NT2/D1 (cell line): ENCODE measurements around the gene ARL6IP5.

ENCODE experiments used
- DNase-seq: peaks from one replicate; pipeline ENCODE4 v3.0.0-alpha.2; 2011; ENCODE audit warnings: low read depth, low spot score
- H3K27me3 ChIP-seq: 2 replicates; pipeline ENCODE4 v1.6.0; 2011; ENCODE audit warnings: mild to moderate bottlenecking; ENCODE audit not compliant: insufficient read length, insufficient read depth
- H3K36me3 ChIP-seq: 2 replicates; pipeline ENCODE4 v1.6.1; 2011; ENCODE audit warnings: mild to moderate bottlenecking, low read length, mixed read lengths; ENCODE audit not compliant: insufficient read depth, insufficient read length
- H3K4me1 ChIP-seq: 2 replicates; pipeline ENCODE4 v1.5.1; 2011; ENCODE audit not compliant: insufficient read depth, insufficient read length
- H3K4me3 ChIP-seq: 2 replicates; pipeline ENCODE4 v1.5.1; 2011; ENCODE audit warnings: low read depth; ENCODE audit not compliant: insufficient read length
- H3K9ac ChIP-seq: 2 replicates; pipeline ENCODE4 v1.6.0; 2011; ENCODE audit warnings: low read depth; ENCODE audit not compliant: insufficient read length
- H3K9me3 ChIP-seq: 2 replicates; pipeline ENCODE4 v1.5.1; 2011; ENCODE audit warnings: mild to moderate bottlenecking, low read length; ENCODE audit not compliant: insufficient read depth
- SUZ12 ChIP-seq: IDR thresholded peaks from 2 replicates; pipeline ENCODE4 v1.6.1; 2011; ENCODE audit not compliant: insufficient read length, insufficient read depth; ENCODE audit errors: extremely low read depth
- YY1 ChIP-seq: IDR thresholded peaks from 2 replicates; pipeline ENCODE4 v1.6.1; 2011; ENCODE audit not compliant: insufficient read length, insufficient read depth
- ZNF274 ChIP-seq: IDR thresholded peaks from 2 replicates; pipeline ENCODE4 v1.6.1; 2011; ENCODE audit warnings: mild to moderate bottlenecking, low read depth, low read length

ARL6IP5 gene

DNA sequence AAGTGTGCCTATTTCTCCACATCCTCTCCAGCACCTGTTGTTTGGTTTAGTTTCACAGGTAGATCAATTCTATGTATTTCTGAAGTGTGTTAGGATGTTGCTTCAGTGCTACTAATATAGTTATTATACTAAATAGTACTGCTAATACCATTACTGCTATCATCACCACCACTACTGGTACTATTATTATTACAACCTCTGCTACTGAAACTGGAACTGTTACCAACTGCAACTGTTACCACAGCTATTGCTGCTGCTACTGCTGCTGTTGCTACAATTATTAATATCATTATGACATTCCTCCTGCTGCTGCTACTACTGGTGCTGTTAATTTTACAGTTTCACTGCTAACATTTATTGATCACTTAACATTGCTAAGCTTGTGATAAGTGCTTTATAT lies 46.0 kb downstream of the ARL6IP5 start:
- H3K4me3 ChIP-seq, result no peak overlapping the region
- 0 out of 2 replicates have a peak, but pooled peaks cover 4% of the 10 kb centered on the region for H3K9me3 ChIP-seq
- no peak for TF ChIP-seq YY1
- no peak for TF ChIP-seq ZNF274
- TF ChIP-seq SUZ12, result no peak
- no peaks in the 10 kb centered on the region for H3K27me3 ChIP-seq
- DNase-seq, result no peak
- H3K9ac ChIP-seq, result no peak overlapping the region
- H3K36me3 ChIP-seq, result no peaks in the 10 kb centered on the region
- H3K4me1 ChIP-seq, result no peaks in the 10 kb centered on the region

- peaks cover 42% of the 10 kb centered on the region for H3K27me3 ChIP-seq
- no peak overlapping the region for H3K9ac ChIP-seq
- DNase-seq, result no peak
Observed at GRCh38 chr3:69137005-69137404, 52.3 kb downstream of the ARL6IP5 start.

GRCh38 chr3:69137412-69137811 lies 52.7 kb downstream of the ARL6IP5 start:
- Histone ChIP-seq H3K9me3 (0 out of 2 replicates have a peak, but pooled peaks cover 4% of the 10 kb centered on the region), H3K27me3 (peaks cover 46% of the 10 kb centered on the region), H3K36me3 (no peaks in the 10 kb centered on the region), H3K9ac (no peak overlapping the region), H3K4me3 (no peak overlapping the region), H3K4me1 (no peaks in the 10 kb centered on the region)
- no peak for TF ChIP-seq ZNF274
- no peak for TF ChIP-seq SUZ12
- TF ChIP-seq YY1, result no peak
- DNase-seq, result no peak

More at GRCh38 chr3:69137005-69137404, 52.3 kb downstream of the ARL6IP5 start:
- TF ChIP-seq ZNF274 (no peak), YY1 (no peak), SUZ12 (no peak)
- Histone ChIP-seq H3K36me3 (no peaks in the 10 kb centered on the region), H3K9me3 (0 out of 2 replicates have a peak, but pooled peaks cover 4% of the 10 kb centered on the region), H3K4me1 (no peaks in the 10 kb centered on the region), H3K4me3 (no peak overlapping the region)

DNA sequence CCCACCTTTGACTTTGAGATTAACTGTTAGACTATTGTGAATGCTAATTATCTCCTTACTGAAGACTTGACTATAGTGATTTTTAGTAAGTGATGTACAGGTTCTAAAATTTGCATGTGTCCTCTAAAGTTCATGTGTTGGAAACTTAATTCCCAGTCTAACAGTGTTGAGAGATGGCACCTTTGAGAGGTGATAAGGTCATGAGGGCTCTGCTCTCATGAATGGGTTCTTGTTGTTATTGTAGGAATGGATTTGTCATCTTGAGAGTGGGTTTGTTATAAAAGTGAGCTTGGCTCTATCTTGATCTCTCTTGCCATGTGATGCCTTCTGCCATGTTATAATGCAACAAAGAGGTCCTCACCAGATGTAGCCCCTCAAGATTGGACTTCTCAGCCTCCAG lies 56.6 kb downstream of the ARL6IP5 start:
- Histone ChIP-seq H3K9ac (no peak overlapping the region), H3K36me3 (no peaks in the 10 kb centered on the region), H3K27me3 (peaks cover 72% of the 10 kb centered on the region), H3K4me1 (peaks cover 6% of the 10 kb centered on the region), H3K4me3 (no peak overlapping the region), H3K9me3 (no peaks in the 10 kb centered on the region)
- DNase-seq, result no peak
- TF ChIP-seq YY1 (no peak), SUZ12 (no peak), ZNF274 (no peak)

DNA sequence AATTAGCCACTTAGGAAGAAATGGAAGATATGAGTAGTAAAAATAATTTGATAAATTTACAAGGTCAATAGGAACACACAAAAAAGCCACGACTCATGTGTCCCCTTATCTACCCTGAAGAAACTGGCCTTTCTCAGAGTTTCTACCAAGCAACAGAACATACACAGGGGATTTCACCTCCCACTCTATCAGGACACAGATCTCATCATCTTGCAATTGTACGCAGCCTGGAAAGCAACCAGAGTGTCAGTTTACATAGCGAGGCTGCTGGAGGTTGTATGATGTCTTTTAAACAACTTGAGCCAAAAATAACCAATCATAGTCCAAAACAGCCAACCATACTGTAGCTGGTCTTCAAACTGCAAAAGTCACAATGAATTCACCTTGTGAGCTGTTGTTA lies 57.4 kb downstream of the ARL6IP5 start:
- Histone ChIP-seq H3K9me3 (no peaks in the 10 kb centered on the region), H3K4me3 (no peak overlapping the region), H3K4me1 (peaks cover 6% of the 10 kb centered on the region), H3K9ac (no peak overlapping the region), H3K27me3 (peaks cover 80% of the 10 kb centered on the region), H3K36me3 (no peaks in the 10 kb centered on the region)
- DNase-seq, result no peak
- TF ChIP-seq ZNF274, result no peak
- TF ChIP-seq YY1, result no peak
- no peak for TF ChIP-seq SUZ12

GRCh38 chr3:69142797-69143454 lies 58.2 kb downstream of the ARL6IP5 start:
- H3K27me3 ChIP-seq, result peaks cover 85% of the 10 kb centered on the region
- DNase-seq, result no peak
- H3K4me3 ChIP-seq, result no peak overlapping the region
- no peaks in the 10 kb centered on the region for H3K9me3 ChIP-seq
- H3K36me3 ChIP-seq, result no peaks in the 10 kb centered on the region
- TF ChIP-seq SUZ12 (no peak), ZNF274 (no peak), YY1 (no peak)
- H3K9ac ChIP-seq, result no peak overlapping the region
- H3K4me1 ChIP-seq, result peaks cover 6% of the 10 kb centered on the region

DNA sequence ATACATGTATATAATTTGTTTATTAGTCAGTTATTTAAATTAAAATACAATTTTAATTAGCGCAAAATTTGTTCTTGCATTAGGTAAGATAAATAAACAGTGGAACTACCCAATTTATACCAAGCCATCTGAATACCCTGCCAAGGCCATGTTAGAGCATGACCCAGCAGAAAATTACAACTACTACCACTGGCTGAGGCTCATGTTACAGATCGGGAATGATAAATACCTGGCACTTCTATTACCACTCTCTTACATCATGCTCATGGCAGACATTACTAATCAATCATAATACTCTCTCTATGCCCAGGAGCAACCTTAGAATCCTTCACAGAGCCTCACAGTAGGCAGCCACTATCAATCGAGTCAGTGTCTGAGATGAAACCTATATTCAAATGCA lies 58.9 kb downstream of the ARL6IP5 start:
- Histone ChIP-seq H3K36me3 (no peaks in the 10 kb centered on the region), H3K9ac (no peak overlapping the region), H3K9me3 (no peaks in the 10 kb centered on the region), H3K4me1 (peaks cover 6% of the 10 kb centered on the region), H3K27me3 (peaks cover 82% of the 10 kb centered on the region), H3K4me3 (no peak overlapping the region)
- TF ChIP-seq YY1 (no peak), SUZ12 (no peak), ZNF274 (no peak)
- no peak for DNase-seq
